Esophagus squamous epithelium (tissue), 5 donors: Measurements from ENCODE around the gene SOWAHA. TPM values are rescaled to one million over a fixed set of nuclear protein-coding genes. Genes with fewer than 3 reads are reported as not detected.

Source experiments
- DNase-seq: peaks from one replicate; lab custom pipeline; 2025; lab: John Stamatoyannopoulos, UW
- H3K27ac ChIP-seq, 4 donors: fragments of 200-600 bp; sonication (generic); one replicate each; pipeline ENCODE4 v1.5.1; 2016 to 2019; ENCODE audit warnings: mild to moderate bottlenecking in 1 of 4
- H3K27me3 ChIP-seq, 4 donors: fragments of 200-600 bp; sonication (generic); 1 replicate in 3 of 4; 2 replicates in 1 of 4; pipeline versions ENCODE4 v1.5.1 to v1.6.0; 2017 to 2021; ENCODE audit warnings: antibody characterized with exemption in 1 of 4
- H3K36me3 ChIP-seq, 3 donors: fragments of 200-600 bp; sonication (generic); one replicate each; pipeline ENCODE4 v1.5.1; 2016 to 2019
- H3K4me1 ChIP-seq, 3 donors: fragments of 200-600 bp; sonication (generic); one replicate each; pipeline ENCODE4 v1.5.1; 2017 to 2019
- H3K4me3 ChIP-seq, 4 donors: fragments of 200-600 bp; sonication (generic); 1 replicate in 3 of 4; 2 replicates in 1 of 4; pipeline ENCODE4 v1.5.1; 2016 to 2019; ENCODE audit warnings: mild to moderate bottlenecking in 2 of 4, moderate library complexity in 1 of 4
- H3K9me3 ChIP-seq, 3 donors: fragments of 200-600 bp; sonication (generic); one replicate each; pipeline ENCODE4 v1.5.1; 2016 to 2019
- CTCF ChIP-seq, 6 experiments: fragments of 450-650 bp in 4 of 6; fragments of 200-600 bp in 2 of 6; sonication (generic) in 2 of 6; IDR thresholded peaks; one replicate each; pipeline ENCODE4 v1.5.1; 2016 to 2019; ENCODE audit warnings: antibody characterized with exemption in 6 of 6, mild to moderate bottlenecking in 4 of 6, moderate library complexity in 4 of 6
- POLR2A ChIP-seq, 4 donors: fragments of 450-650 bp; IDR thresholded peaks; one replicate each; pipeline ENCODE4 v1.6.1; 2017; ENCODE audit warnings: antibody characterized with exemption in 4 of 4, mild to moderate bottlenecking in 4 of 4, moderate library complexity in 3 of 4
- WGBS, 2 donors: methylation state at CpG; one replicate each; pipeline ENCODE4 v1.1.5; 2018; 5-methylcytosine and 5-hydroxymethylcytosine counted together
- intact Hi-C: fragments of 100-400 bp; cut with DNase I; formaldehyde crosslinking; loops from one replicate; pipeline ENCODE4 v1.15.0; 2022
- total RNA-seq, 4 donors: library from RNA; depleted of rRNA; stranded (reverse); fragments of >200 nt; gene quantifications; one replicate each; pipeline ENCODE4 v1.1.0, GENCODE V29; 2016
- donor health status: DM: yes; HTN: yes; CAD: no.

The SOWAHA gene
- total RNA-seq, 4 donors from 2014 or later = 0.13 to 0.45 TPM; not detected in 2

GRCh38 chr5:132781029-132781428, 32.1 kb upstream of the SOWAHA start:
- H3K9me3 ChIP-seq = no peaks in the 10 kb centered on the region
- H3K27ac ChIP-seq = no peak overlapping the region
- peaks cover 0 to 2% (median 0%) of the 10 kb centered on the region in 4 donors for H3K27me3 ChIP-seq
- H3K4me3 ChIP-seq = no peak overlapping the region
- no peaks in the 10 kb centered on the region for H3K36me3 ChIP-seq
- TF ChIP-seq CTCF (IDR thresholded peaks at IDR 0.05) (no peak), POLR2A (IDR thresholded peaks at IDR 0.05) (no peak)
- intact Hi-C loops = no loop called here
- peaks cover 4 to 28% (median 12%) of the 10 kb centered on the region in 3 donors for H3K4me1 ChIP-seq
- no peak for DNase-seq
- WGBS, 2 donors = 84 to 91% methylated on average over 4 of the region's 4 CpGs

- no peak for DNase-seq
- TF ChIP-seq CTCF (IDR thresholded peaks at IDR 0.05) (no peak), POLR2A (IDR thresholded peaks at IDR 0.05) (no peak)
- Histone ChIP-seq H3K36me3 (no peaks in the 10 kb centered on the region), H3K27ac (no peak overlapping the region), H3K4me3 (no peak overlapping the region), H3K9me3 (no peaks in the 10 kb centered on the region), H3K27me3 (peaks cover 0 to 4% (median 0%) of the 10 kb centered on the region in 4 donors), H3K4me1 (peaks cover 0 to 23% (median 10%) of the 10 kb centered on the region in 3 donors)
- intact Hi-C loops = no loop called here
- 58 to 61% methylated on average over 3 to 4 of the region's 4 CpGs for WGBS, 2 donors
Measured at GRCh38 chr5:132782101-132782500, 31.0 kb upstream of the SOWAHA start.

GRCh38 chr5:132785365-132785764, 27.7 kb upstream of the SOWAHA start:
- no peaks in the 10 kb centered on the region for H3K36me3 ChIP-seq
- H3K27me3 ChIP-seq = peaks cover 0 to 4% (median 0%) of the 10 kb centered on the region in 4 donors
- 64 to 65% methylated on average over 5 of the region's 5 CpGs for WGBS, 2 donors
- H3K9me3 ChIP-seq = no peaks in the 10 kb centered on the region
- H3K27ac ChIP-seq = no peak overlapping the region
- DNase-seq = no peak
- intact Hi-C loops = no loop called here
- TF ChIP-seq POLR2A (IDR thresholded peaks at IDR 0.05) (no peak), CTCF (IDR thresholded peaks at IDR 0.05) (no peak)
- H3K4me3 ChIP-seq = no peak overlapping the region
- H3K4me1 ChIP-seq = peaks cover 0 to 10% (median 3%) of the 10 kb centered on the region in 3 donors

DNA sequence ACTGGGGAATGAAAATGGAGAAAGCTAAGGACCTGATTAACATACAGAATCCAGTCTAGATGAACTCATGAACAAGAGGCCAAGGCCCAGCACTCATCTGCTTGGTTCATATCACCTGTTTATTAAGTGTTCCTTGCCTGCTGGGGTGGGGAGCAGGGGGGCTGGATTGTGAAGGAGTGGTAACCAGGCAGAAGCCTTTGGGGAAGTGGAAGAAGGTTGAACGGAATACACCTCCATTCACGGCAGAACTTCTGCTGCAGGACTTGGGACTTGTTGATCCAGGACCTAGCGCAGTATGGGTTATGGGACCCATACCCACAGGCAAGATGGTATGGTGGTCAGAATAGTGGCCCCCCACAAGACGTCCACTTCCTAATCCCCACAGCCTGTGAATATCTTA, 27.2 kb upstream of the SOWAHA start:
- WGBS, 2 donors = 91 to 96% methylated on average over 4 of the region's 4 CpGs
- no peak overlapping the region for H3K4me3 ChIP-seq
- H3K9me3 ChIP-seq = no peaks in the 10 kb centered on the region
- DNase-seq = no peak
- H3K36me3 ChIP-seq = no peaks in the 10 kb centered on the region
- peaks cover 0 to 4% (median 0%) of the 10 kb centered on the region in 4 donors for H3K27me3 ChIP-seq
- no peak overlapping the region for H3K27ac ChIP-seq
- TF ChIP-seq POLR2A (IDR thresholded peaks at IDR 0.05) (no peak), CTCF (IDR thresholded peaks at IDR 0.05) (no peak)
- intact Hi-C loops = no loop called here
- peaks cover 0 to 10% (median 3%) of the 10 kb centered on the region in 3 donors for H3K4me1 ChIP-seq

GRCh38 chr5:132787076-132787475, 26.0 kb upstream of the SOWAHA start:
- peaks cover 0 to 10% (median 3%) of the 10 kb centered on the region in 3 donors for H3K4me1 ChIP-seq
- intact Hi-C loops = no loop called here
- TF ChIP-seq POLR2A (IDR thresholded peaks at IDR 0.05) (no peak), CTCF (IDR thresholded peaks at IDR 0.05) (no peak)
- no peak overlapping the region for H3K4me3 ChIP-seq
- WGBS, 2 donors = 87 to 100% methylated on average over 1 of the region's 1 CpG
- H3K27ac ChIP-seq = no peak overlapping the region
- H3K9me3 ChIP-seq = no peaks in the 10 kb centered on the region
- no peak for DNase-seq
- H3K36me3 ChIP-seq = no peaks in the 10 kb centered on the region
- peaks cover 0 to 8% (median 0%) of the 10 kb centered on the region in 4 donors for H3K27me3 ChIP-seq
